Fibroblast of pulmonary artery (primary cell): ENCODE results near the gene GAS2L2.

ENCODE experiments used
- DNase-seq: peaks from one replicate; pipeline ENCODE4 v3.0.0-alpha.2; 2010; ENCODE audit warnings: low read depth
- H3K4me3 ChIP-seq: replicated peaks from 2 replicates; pipeline ENCODE4 v1.5.1; 2011; ENCODE audit warnings: low read depth, mild to moderate bottlenecking, control low read depth, low read length, moderate library complexity
- TF ChIP-seq, protein P1 (sequence below): IDR thresholded peaks from 2 replicates; pipeline ENCODE4 v1.5.1; 2011; ENCODE audit warnings: mild to moderate bottlenecking, control low read depth, low read length, inconsistent platforms; ENCODE audit errors: missing control alignments

The GAS2L2 gene

DNA sequence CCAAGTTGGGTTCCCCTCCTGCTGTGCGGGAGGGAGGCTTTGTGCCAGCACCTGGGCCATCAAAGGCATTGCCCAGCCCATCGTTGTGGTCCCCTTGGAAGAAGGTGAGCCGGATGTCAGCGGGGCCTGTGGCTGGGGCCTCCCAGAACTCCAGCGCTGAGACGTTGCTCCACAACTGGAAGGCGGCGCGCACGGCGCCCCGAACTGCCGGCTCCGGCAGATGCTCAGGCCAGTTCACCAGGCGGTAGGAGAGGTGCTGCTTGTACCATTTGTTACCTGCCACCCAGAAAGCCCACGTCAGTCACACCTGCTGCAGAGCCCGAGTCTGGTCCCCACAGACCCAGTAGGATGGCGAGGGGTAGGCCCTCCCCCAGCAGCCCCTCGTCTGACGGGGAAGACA is 20.1 kb upstream of the GAS2L2 start:
- TF ChIP-seq, protein P1, sequence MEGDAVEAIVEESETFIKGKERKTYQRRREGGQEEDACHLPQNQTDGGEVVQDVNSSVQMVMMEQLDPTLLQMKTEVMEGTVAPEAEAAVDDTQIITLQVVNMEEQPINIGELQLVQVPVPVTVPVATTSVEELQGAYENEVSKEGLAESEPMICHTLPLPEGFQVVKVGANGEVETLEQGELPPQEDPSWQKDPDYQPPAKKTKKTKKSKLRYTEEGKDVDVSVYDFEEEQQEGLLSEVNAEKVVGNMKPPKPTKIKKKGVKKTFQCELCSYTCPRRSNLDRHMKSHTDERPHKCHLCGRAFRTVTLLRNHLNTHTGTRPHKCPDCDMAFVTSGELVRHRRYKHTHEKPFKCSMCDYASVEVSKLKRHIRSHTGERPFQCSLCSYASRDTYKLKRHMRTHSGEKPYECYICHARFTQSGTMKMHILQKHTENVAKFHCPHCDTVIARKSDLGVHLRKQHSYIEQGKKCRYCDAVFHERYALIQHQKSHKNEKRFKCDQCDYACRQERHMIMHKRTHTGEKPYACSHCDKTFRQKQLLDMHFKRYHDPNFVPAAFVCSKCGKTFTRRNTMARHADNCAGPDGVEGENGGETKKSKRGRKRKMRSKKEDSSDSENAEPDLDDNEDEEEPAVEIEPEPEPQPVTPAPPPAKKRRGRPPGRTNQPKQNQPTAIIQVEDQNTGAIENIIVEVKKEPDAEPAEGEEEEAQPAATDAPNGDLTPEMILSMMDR: no peak
- DNase-seq: no peak
- H3K4me3 ChIP-seq: no peak overlapping the region

DNA sequence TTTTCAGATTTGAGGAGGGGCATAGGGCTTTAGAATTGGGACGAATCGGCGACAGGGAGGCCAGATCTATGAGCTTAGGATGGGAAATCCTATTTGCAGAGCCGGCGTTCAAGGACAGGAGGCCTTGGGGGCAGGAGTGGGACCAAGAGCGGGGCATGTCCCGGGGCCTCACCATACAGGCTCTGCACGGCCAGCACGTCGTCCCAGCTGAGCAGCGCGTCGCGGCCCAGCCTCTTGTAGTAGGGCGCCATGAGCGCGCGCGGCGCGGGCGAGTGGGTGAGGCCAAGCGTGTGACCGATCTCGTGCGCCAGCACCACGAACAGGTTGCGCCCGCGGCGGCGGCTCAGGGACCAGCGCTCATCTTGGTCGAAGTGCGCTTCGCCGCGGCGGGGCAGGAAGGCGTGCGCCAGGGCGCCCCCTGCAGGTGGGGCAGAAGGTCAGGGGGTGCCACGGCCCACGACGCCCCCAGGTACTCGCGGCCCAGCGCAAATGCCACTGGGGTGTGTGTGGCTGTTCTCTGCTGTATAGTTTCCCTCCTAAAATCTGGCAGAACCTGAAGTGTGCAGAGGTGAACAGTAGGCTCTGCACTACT is 17.0 kb upstream of the GAS2L2 start:
- no peak for DNase-seq
- TF ChIP-seq, protein P1: no peak
- H3K4me3 ChIP-seq: no peak overlapping the region

DNA sequence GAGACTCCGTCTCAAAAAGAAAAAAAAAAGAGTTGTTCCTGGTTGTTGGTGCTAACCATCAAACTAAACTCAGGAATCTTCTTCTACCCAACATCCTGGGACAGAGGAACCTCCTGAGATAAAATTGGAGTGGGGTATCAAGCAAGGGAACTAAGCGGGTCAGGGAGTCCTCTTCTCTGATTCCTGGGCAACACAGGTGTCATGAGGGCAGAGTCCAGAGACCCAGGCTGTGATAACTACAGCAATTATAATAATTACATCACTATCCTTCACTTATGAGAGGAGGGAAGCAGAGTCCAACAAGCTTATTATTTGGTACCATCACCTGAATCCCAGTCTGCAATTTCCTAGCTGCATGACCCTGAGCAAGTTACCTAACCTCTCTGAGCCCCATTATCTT is 15.8 kb upstream of the GAS2L2 start:
- no peak overlapping the region for H3K4me3 ChIP-seq
- no peak for DNase-seq
- TF ChIP-seq, protein P1: no peak

DNA sequence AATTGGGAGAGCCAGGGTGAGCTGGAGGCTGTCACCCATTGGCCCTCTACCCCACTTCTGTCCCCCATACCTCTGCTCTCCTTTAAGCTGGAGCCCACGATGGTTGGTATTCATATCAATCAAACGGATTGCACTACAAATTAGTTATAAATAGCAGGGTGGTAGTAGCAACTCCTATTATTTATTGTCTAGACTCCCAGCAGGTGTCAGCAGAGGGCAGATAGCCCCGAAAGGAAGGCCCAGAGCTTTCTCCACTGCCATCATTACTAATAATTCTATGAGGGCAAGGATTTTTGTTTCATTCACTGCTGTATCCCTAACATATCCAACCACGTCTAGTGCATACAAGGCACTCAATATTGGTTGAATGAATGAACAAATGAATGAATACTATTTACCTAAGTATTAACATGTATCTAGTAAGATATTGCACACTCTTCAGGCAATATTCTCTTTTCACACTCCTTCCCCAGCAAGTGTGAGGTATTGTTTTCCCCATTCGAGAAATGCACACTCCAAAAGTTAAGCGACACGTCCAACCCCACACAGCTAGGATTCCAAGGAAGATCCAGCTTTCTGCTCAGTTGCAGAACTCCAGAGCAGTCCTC is 14.0 kb upstream of the GAS2L2 start:
- TF ChIP-seq, protein P1: peak; percentile 63
- DNase-seq: peak; percentile 68
- H3K4me3 ChIP-seq: no peak overlapping the region

DNA sequence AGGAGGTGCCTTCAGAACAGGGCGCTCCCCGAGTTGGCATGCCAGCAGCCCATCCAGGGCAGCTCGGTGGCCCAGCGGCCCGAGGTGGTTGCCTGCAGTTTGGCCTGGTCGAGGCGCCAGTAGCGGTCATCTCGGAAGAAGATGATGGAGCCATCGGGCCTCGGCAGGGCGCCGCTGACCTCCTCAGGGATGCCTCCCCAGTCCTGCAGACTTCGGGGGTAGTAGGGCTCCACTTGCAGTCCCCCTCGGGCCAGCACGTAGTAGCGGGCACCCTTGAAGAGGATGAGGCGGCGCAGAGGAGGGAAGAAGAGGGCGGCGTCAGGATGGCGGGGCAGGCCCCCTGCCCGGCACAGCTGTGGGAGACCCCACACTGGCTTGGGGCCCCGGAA is 13.4 kb upstream of the GAS2L2 start:
- no peak for DNase-seq
- no peak overlapping the region for H3K4me3 ChIP-seq
- TF ChIP-seq, protein P1: no peak

DNA sequence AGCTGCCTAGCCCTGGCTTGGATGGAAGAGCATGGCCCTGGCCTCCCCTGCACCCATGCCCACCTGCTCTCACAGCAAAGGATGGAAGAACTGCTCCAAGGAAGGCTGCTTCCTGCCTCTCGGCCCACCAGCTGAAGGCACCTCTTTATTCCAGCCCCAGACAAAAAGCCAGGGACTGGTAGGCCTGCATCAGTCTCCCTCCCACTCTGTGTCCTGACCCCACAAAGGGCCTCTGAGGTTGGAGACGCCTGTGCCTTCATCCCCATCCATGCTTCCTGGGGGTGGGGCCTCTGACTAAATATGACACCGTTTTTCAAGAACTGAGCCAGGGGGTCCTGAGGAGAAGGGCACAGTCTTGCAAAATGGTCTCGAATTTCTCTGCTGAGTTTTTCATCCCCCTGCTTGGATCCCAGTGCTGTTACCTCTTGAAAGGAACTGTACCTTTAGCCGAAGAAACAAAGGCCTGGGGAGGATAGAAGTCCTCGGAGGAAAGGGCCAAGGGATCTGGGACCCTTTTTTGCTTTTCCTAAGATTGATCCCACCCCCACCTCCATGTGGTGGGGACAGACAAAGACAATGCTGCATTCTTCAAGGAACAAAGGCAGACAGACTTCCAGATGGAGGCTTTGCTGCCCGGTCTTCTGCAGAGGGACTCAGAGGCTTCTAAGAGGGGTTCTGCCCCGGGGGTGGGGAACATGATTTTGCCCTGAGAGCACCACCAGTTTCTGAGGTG is 12.9 kb upstream of the GAS2L2 start:
- H3K4me3 ChIP-seq: no peak overlapping the region

More for the DNA sequence above, 12.9 kb upstream of the GAS2L2 start:
- TF ChIP-seq, protein P1: no peak
- no peak for DNase-seq
